ENCODE results near the gene SGCB. TPM values are rescaled to one million over a fixed set of nuclear protein-coding genes. Genes with fewer than 3 reads are reported as not detected.

The SGCB gene
- total and polyA plus RNA-seq, 11 donors = 17.4 to 111 (median 72.5) TPM

- DNase-seq (no peak), ATAC-seq (no peak)
- TF ChIP-seq, protein P1, sequence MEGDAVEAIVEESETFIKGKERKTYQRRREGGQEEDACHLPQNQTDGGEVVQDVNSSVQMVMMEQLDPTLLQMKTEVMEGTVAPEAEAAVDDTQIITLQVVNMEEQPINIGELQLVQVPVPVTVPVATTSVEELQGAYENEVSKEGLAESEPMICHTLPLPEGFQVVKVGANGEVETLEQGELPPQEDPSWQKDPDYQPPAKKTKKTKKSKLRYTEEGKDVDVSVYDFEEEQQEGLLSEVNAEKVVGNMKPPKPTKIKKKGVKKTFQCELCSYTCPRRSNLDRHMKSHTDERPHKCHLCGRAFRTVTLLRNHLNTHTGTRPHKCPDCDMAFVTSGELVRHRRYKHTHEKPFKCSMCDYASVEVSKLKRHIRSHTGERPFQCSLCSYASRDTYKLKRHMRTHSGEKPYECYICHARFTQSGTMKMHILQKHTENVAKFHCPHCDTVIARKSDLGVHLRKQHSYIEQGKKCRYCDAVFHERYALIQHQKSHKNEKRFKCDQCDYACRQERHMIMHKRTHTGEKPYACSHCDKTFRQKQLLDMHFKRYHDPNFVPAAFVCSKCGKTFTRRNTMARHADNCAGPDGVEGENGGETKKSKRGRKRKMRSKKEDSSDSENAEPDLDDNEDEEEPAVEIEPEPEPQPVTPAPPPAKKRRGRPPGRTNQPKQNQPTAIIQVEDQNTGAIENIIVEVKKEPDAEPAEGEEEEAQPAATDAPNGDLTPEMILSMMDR (IDR thresholded peaks at IDR 0.05) = no peak
- no peak for TF ChIP-seq POLR2A (IDR thresholded peaks at IDR 0.05)
- Histone ChIP-seq H3K36me3 (no peaks in the 10 kb centered on the region), H3K27me3 (no peaks in the 10 kb centered on the region), H3K27ac (no peak overlapping the region), H3K4me1 (no peaks in the 10 kb centered on the region), H3K4me3 (no peak overlapping the region), H3K9me3 (no peaks in the 10 kb centered on the region)
- WGBS, 4 donors = 79 to 91% (median 83%) methylated on average over 2 of the region's 2 CpGs
- intact Hi-C loops (cut with DNase I) = no loop called here
Observed at GRCh38 chr4:52001616-52002015, 36.5 kb downstream of the SGCB start.

DNA sequence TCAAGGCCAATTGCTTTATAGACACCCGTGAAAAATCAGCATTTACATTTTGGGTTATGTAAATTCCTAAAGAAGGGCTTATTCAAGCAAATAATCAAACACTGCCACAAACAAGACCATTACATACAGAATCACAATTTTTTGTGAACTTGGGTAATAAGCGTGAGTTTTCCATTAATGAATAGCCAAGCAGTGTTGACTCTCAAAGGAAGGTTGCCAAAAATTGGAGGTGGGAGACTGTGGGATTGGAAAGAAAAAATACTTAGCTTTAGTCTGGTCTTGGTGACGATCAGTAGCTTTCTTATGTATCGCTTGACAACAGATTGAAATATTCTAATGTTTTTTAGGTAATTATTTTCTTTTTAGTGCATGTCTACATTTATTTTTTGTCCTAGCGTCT lies 38.8 kb downstream of the SGCB start:
- H3K27me3 ChIP-seq = no peaks in the 10 kb centered on the region
- no peaks in the 10 kb centered on the region for H3K4me1 ChIP-seq
- H3K9me3 ChIP-seq = no peaks in the 10 kb centered on the region
- H3K27ac ChIP-seq = no peak overlapping the region
- TF ChIP-seq, protein P1 (IDR thresholded peaks at IDR 0.05) = no peak
- no peak for TF ChIP-seq POLR2A (IDR thresholded peaks at IDR 0.05)
- no peaks in the 10 kb centered on the region for H3K36me3 ChIP-seq
- WGBS, 4 donors = 83 to 96% (median 94%) methylated on average over 5 of the region's 5 CpGs
- ATAC-seq (no peak), DNase-seq (no peak)
- no peak overlapping the region for H3K4me3 ChIP-seq
- intact Hi-C loops (cut with DNase I) = no loop called here

DNA sequence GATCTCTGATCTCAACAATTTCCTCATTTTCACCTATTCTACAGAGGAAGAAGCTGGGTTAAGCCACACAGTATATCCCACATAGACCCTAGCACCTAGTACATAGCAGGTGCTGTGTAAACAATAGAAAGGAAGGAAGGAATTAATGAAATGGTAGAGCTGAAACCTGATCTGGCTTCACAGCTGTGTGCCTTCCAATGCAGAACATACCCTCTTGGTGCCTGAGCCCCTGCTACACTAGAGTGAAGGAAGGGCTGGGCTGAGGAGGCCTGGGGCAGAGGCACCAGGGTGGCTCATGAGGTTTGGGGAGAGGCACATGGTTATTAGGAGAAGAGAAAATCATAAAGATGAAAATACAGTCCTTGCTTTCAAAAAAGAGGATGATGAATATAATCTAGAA lies 39.3 kb downstream of the SGCB start:
- DNase-seq (no peak), ATAC-seq (no peak)
- no peaks in the 10 kb centered on the region for H3K9me3 ChIP-seq

DNA sequence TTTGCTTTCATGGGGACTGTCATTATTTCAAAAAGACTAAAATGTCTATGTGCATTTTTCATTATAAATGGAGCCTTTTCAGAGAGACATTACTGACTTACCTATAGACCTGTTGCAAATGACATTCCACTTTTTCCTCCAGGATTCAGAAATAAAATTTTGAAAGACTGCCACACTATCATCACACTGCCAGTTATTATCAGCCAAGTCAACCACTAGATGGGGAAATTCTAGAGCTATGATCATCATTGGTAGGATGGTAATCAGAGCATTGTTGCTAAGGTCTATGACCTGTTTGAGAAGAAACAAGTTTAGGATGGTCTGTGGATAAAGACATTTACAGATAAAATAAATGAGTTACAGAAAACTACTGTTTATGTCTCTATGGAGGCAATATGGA lies 40.5 kb downstream of the SGCB start:
- Histone ChIP-seq H3K36me3 (no peaks in the 10 kb centered on the region), H3K4me3 (no peak overlapping the region), H3K27me3 (no peaks in the 10 kb centered on the region), H3K9me3 (no peaks in the 10 kb centered on the region), H3K27ac (no peak overlapping the region), H3K4me1 (no peaks in the 10 kb centered on the region)
- ATAC-seq = no peak
- TF ChIP-seq, protein P1 (IDR thresholded peaks at IDR 0.05) = no peak
- TF ChIP-seq POLR2A (IDR thresholded peaks at IDR 0.05) = no peak
- intact Hi-C loops (cut with DNase I) = no loop called here
- no peak for DNase-seq

More for the DNA sequence above, 39.3 kb downstream of the SGCB start:
- Histone ChIP-seq H3K27me3 (no peaks in the 10 kb centered on the region), H3K4me3 (no peak overlapping the region), H3K27ac (no peak overlapping the region), H3K4me1 (no peaks in the 10 kb centered on the region), H3K36me3 (no peaks in the 10 kb centered on the region)
- no peak for TF ChIP-seq POLR2A (IDR thresholded peaks at IDR 0.05)
- TF ChIP-seq, protein P1 (IDR thresholded peaks at IDR 0.05) = no peak
- intact Hi-C loops (cut with DNase I) = no loop called here
